ENCODE measurements around the gene C10orf88.

- TF ChIP-seq CTCF (conservative IDR thresholded peaks at IDR 0.05; ENCODE audit: low read depth, low read length) (no peak), EZH2 (IDR thresholded peaks at IDR 0.05; ENCODE audit: low read length, unreplicated experiment) (no peak)
These were observed 14.0 kb downstream of the C10orf88 start for GRCh38 chr10:122939856-122940543.
